Embryonic facial prominence (tissue), 1 donor: ENCODE measurements around the gene MRPS17.

Experiments used
- DNase-seq: peaks from one replicate; pipeline ENCODE4 v3.0.0-alpha.2; 2016; ENCODE audit errors: extremely low spot score

Gene MRPS17

GRCh38 chr7:55970978-55971377 lies 19.3 kb downstream of the MRPS17 start:
- no peak for DNase-seq

- no peak for DNase-seq
Measured at GRCh38 chr7:55973747-55974250, 22.1 kb downstream of the MRPS17 start.

GRCh38 chr7:55975988-55976633 lies 24.4 kb downstream of the MRPS17 start:
- no peak for DNase-seq

- no peak for DNase-seq
Measured at GRCh38 chr7:55977831-55978230, 26.2 kb downstream of the MRPS17 start.

- DNase-seq, result no peak
Measured at GRCh38 chr7:55980266-55980665, 28.6 kb downstream of the MRPS17 start.

GRCh38 chr7:55983537-55983936 lies 31.9 kb downstream of the MRPS17 start:
- no peak for DNase-seq

GRCh38 chr7:55992346-55992745 lies 40.7 kb downstream of the MRPS17 start:
- DNase-seq, result no peak

GRCh38 chr7:55996856-55997500 lies 45.3 kb downstream of the MRPS17 start:
- DNase-seq, result no peak

GRCh38 chr7:56003749-56004148 lies 52.1 kb downstream of the MRPS17 start:
- DNase-seq, result no peak
